Mesothelial cell of epicardium (in vitro differentiated cells): ENCODE measurements around the gene PACS2. TPM values are rescaled to one million over a fixed set of nuclear protein-coding genes. Genes with fewer than 3 reads are reported as not detected.

Experiments used
- DNase-seq, 2 experiments: peaks; one replicate each; pipeline ENCODE4 v3.0.0; 2021; ENCODE audit warnings: low spot score in 2 of 2; ENCODE audit not compliant: unreplicated experiment in 2 of 2
- H3K27ac Mint-ChIP-seq: 2 replicates; pipeline ENCODE4 v1.8.0; 2021; ENCODE audit warnings: mixed read lengths
- H3K27me3 Mint-ChIP-seq: 2 replicates; pipeline ENCODE4 v1.8.0; 2021; ENCODE audit warnings: low read depth, mixed read lengths
- H3K36me3 Mint-ChIP-seq: 2 replicates; pipeline ENCODE4 v1.8.0; 2021; ENCODE audit warnings: mixed read lengths
- H3K4me1 Mint-ChIP-seq: 2 replicates; pipeline ENCODE4 v1.8.0; 2021; ENCODE audit warnings: mixed read lengths
- H3K4me3 Mint-ChIP-seq: 2 replicates; pipeline ENCODE4 v1.8.0; 2021; ENCODE audit warnings: mild to moderate bottlenecking, moderate library complexity, mixed read lengths
- H3K9me3 Mint-ChIP-seq: 2 replicates; pipeline ENCODE4 v1.8.0; 2021; ENCODE audit warnings: mixed read lengths
- total RNA-seq: library from RNA; stranded (reverse); gene quantifications from 3 replicates; pipeline ENCODE4 v1.2.1, GENCODE V29; 2021
- TF ChIP-seq, protein P1 (sequence below): fragments of 200-600 bp; sonication (generic); IDR thresholded peaks from one replicate; pipeline ENCODE4 v1.5.0; 2021; ENCODE audit warnings: antibody characterized with exemption; ENCODE audit not compliant: unreplicated experiment

PACS2 gene
- total RNA-seq, 1 donor from 2014 or later: 147 TPM

DNA sequence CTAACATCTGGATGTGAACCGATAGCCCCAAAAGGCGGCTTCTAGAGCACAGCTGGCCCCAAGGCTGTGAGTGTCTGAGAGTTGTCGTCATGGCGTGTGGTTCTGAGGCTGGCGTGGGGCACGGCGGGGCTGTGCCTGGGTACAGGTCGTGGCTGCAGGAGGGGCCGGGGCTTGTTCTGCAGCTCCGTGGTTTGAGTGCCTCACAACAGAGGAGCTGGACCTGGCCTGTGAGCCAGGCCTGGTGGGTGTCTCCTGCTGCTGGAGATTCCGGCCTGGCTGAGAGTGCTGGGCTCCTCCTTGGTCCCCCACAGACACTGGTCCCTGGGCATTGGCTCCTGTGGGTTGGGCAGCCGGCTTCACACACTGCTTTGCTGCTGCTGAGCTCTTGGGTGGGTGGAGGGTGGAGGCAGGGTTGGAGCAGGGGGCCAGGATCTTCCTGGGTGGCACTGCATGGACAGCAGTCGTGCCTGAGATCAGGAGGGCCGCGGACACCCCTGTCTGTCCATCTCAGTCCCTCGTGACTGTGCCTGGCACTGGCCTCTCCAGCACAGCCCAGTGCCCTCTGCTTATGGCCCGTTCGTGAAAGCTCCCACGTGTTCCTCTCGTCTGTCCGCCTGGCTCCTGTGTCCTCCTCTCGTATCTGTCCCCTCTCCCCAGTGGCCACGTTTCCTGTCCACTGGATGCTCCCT, 52.0 kb downstream of the PACS2 start:
- Mint-ChIP-seq H3K27ac (no peak overlapping the region), H3K4me1 (peaks cover 4% of the 10 kb centered on the region), H3K27me3 (no peaks in the 10 kb centered on the region), H3K4me3 (no peak overlapping the region), H3K36me3 (peaks cover 19% of the 10 kb centered on the region), H3K9me3 (no peaks in the 10 kb centered on the region)
- no peak for DNase-seq
- TF ChIP-seq, protein P1, sequence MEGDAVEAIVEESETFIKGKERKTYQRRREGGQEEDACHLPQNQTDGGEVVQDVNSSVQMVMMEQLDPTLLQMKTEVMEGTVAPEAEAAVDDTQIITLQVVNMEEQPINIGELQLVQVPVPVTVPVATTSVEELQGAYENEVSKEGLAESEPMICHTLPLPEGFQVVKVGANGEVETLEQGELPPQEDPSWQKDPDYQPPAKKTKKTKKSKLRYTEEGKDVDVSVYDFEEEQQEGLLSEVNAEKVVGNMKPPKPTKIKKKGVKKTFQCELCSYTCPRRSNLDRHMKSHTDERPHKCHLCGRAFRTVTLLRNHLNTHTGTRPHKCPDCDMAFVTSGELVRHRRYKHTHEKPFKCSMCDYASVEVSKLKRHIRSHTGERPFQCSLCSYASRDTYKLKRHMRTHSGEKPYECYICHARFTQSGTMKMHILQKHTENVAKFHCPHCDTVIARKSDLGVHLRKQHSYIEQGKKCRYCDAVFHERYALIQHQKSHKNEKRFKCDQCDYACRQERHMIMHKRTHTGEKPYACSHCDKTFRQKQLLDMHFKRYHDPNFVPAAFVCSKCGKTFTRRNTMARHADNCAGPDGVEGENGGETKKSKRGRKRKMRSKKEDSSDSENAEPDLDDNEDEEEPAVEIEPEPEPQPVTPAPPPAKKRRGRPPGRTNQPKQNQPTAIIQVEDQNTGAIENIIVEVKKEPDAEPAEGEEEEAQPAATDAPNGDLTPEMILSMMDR: no peak

DNA sequence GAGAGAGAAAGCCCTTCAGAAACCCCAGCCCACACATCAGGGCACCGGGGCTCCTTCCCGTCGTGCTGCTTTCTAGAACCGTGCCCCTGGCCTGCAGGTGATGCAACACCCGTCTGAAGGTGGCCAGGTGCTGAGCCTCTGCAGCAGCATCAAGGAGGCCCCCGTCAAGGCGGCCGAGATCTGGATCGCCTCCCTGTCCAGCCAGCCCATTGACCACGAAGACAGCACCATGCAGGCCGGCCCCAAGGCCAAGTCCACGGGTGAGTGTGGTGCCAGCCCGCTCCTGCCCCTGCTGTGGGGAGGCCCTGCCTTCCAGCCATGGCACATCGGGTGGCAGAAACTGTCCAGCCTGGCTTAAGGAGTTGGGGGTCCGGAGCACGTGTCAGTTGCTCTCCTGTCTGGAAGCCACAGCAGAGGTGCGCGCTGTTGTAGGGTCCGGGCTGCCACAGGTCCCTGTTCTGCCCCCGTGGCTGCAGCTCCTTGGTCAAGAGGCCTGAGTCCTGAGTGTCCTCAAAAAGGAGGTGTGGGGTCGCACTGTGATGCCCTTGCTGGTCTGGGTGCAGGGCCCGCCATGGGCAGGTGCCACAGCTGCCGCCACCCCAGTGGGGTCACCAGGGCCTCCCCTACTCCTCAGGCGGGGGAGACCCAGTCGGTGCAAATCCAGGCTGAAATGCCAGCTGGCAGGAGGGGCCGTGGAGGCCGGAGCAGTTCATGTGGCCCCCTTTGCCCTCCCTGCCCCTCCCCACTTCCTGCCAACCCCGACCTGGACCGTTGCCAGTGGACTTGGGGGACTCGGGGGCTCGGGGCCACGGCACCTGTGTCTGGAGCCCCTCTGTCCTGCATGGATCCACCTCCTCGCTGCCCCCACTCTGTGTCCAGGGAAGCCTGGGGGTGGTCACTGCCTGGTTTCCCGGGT, 52.8 kb downstream of the PACS2 start:
- Mint-ChIP-seq H3K36me3 (peaks cover 19% of the 10 kb centered on the region), H3K4me1 (peaks cover 4% of the 10 kb centered on the region), H3K9me3 (no peaks in the 10 kb centered on the region), H3K4me3 (no peak overlapping the region), H3K27me3 (no peaks in the 10 kb centered on the region), H3K27ac (no peak overlapping the region)
- TF ChIP-seq, protein P1: no peak
- DNase-seq: no peak

DNA sequence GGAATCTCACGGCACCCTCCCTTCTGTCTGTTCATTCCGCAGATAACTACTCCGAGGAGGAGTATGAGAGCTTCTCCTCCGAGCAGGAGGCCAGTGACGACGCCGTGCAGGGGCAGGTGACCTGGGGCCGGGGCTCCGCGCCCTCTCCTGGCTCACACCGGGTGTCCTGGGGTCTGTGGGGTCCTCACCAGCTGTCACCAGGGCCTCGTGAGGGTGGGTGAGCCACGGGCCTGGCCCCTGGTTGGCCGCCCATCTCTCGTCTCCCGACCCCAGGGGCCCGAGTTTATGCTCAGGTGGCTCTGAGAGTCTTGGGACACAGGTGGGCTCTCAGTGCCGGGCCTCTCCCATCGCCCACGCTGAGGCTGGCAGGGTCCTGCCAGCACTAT, 53.5 kb downstream of the PACS2 start:
- Mint-ChIP-seq H3K4me3 (no peak overlapping the region), H3K27ac (no peak overlapping the region), H3K27me3 (no peaks in the 10 kb centered on the region), H3K4me1 (peaks cover 4% of the 10 kb centered on the region), H3K9me3 (peaks cover under 1% of the 10 kb centered on the region), H3K36me3 (peaks cover 20% of the 10 kb centered on the region)
- no peak for DNase-seq
- TF ChIP-seq, protein P1: no peak

DNA sequence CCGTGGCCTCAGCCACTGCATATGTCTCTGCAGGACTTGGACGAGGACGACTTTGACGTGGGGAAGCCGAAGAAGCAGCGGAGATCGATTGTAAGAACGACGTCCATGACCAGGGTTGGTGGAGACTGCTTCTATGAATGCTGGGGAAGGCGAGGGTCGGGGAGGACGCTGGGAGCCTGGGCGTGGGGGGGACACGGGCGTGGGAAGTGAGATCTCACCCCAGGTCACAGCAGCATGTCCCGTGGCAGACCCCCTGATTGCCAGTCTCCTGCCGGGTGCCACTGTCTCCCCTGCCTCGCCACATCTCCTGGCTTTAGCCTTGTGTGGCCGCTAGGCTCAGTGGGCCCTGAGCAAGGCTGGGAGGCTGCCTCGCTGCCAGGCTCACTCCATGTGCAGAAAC, 53.9 kb downstream of the PACS2 start:
- H3K27me3 Mint-ChIP-seq: no peaks in the 10 kb centered on the region
- H3K27ac Mint-ChIP-seq: no peak overlapping the region
- no peak overlapping the region for H3K4me3 Mint-ChIP-seq
- TF ChIP-seq, protein P1: no peak
- DNase-seq: no peak
- H3K36me3 Mint-ChIP-seq: peaks cover 20% of the 10 kb centered on the region
- H3K9me3 Mint-ChIP-seq: peaks cover 4% of the 10 kb centered on the region
- H3K4me1 Mint-ChIP-seq: peaks cover 4% of the 10 kb centered on the region

DNA sequence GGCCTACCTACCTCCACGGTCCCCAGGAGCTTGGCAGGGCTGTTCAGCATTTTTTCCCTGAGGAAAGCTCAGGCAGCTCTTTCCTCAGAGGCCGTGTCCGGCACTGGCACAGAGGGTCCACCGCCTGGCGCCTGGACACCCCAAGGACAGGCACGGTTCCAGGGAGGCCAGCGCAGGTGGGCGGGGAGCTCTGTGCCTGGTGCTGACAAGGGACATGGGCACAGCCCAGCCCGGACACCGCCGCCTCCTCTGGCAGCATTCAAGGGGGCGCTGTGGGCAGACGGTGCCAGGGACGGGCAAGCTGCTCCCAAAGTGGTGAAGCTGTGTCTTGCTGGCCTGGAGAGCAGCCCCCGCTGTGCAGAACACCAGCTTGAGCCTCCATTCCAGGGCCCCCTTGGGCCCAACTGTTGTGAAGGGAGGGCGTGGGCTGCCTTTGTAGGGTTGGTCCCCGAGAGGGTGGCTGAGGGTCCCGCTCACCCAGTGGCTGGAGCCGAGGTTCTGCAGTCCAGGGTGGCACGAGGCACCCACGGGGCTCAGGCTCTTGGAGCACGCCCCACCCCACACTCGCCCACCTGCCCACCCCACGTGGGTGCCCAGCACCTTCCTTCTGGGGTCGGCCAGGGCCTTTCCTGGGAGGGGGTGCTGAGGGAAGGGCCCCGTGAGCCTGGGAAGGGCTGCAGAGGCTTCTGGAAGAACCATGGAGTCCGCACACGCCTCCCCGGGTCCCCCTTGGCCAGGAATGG, 54.5 kb downstream of the PACS2 start:
- H3K4me1 Mint-ChIP-seq: no peaks in the 10 kb centered on the region
- no peaks in the 10 kb centered on the region for H3K27me3 Mint-ChIP-seq
- H3K9me3 Mint-ChIP-seq: peaks cover 4% of the 10 kb centered on the region

More for the DNA sequence above, 54.5 kb downstream of the PACS2 start:
- H3K4me3 Mint-ChIP-seq: no peak overlapping the region
- no peak overlapping the region for H3K27ac Mint-ChIP-seq
- peaks cover 18% of the 10 kb centered on the region for H3K36me3 Mint-ChIP-seq
- TF ChIP-seq, protein P1: no peak
- DNase-seq: no peak
